HepG2 (cell line): ENCODE measurements around the gene MKNK1. TPM values are rescaled to one million over a fixed set of nuclear protein-coding genes. Genes with fewer than 3 reads are reported as not detected.

Experiments
- ASH2L ChIP-seq: fragments of 300-600, 200-600 bp; sonication (generic); IDR thresholded peaks from 2 replicates; pipeline ENCODE4 v1.7.0; 2017; ENCODE audit warnings: low read depth, mild to moderate bottlenecking, moderate library complexity, mixed read lengths, low read length; ENCODE audit not compliant: insufficient read length
- BORCS8-MEF2B ChIP-seq: sonication (generic); formaldehyde crosslinking; IDR thresholded peaks from 2 replicates; pipeline ENCODE4 v1.8.0; 2022; ENCODE audit warnings: mild to moderate bottlenecking, missing genetic modification reagents
- GATAD1 ChIP-seq: IDR thresholded peaks from 2 replicates; pipeline ENCODE4 v1.6.1; 2016; ENCODE audit warnings: missing genetic modification reagents, missing compliant biosample characterization
- GFI1 ChIP-seq: sonication (generic); formaldehyde crosslinking; IDR thresholded peaks from 2 replicates; pipeline ENCODE4 v1.5.0; 2020; ENCODE audit warnings: missing genetic modification reagents, mild to moderate bottlenecking, borderline replicate concordance
- ISL2 ChIP-seq: sonication (generic); formaldehyde crosslinking; IDR thresholded peaks from 2 replicates; pipeline ENCODE4 v1.5.0; 2020; ENCODE audit warnings: missing genetic modification reagents
- JARID2 ChIP-seq: sonication (generic); formaldehyde crosslinking; IDR thresholded peaks from 2 replicates; pipeline ENCODE4 v1.8.1; 2023; ENCODE audit warnings: missing genetic modification reagents, inconsistent platforms; ENCODE audit not compliant: insufficient replicate concordance
- POLR2A ChIP-seq, 2 experiments: IDR thresholded peaks; 2 replicates each; pipeline ENCODE4 v1.6.1; 2011; ENCODE audit warnings: low read depth in 2 of 2, low read length in 2 of 2, mild to moderate bottlenecking in 1 of 2, moderate library complexity in 1 of 2; ENCODE audit not compliant: insufficient read depth in 1 of 2
- RELA ChIP-seq: sonication (generic); formaldehyde crosslinking; IDR thresholded peaks from 2 replicates; pipeline ENCODE4 v1.4.0; 2020; ENCODE audit warnings: missing genetic modification reagents
- RNF2 ChIP-seq: fragments of 450-650 bp; conservative IDR thresholded peaks from 2 replicates; pipeline ENCODE4 v1.6.1; 2016; ENCODE audit warnings: low read depth
- STAG1 ChIP-seq: sonication (generic); formaldehyde crosslinking; IDR thresholded peaks from 2 replicates; pipeline ENCODE4 v1.4.0; 2020; ENCODE audit warnings: missing genetic modification reagents
- THAP11 ChIP-seq: IDR thresholded peaks from 2 replicates; pipeline ENCODE4 v1.6.1; 2016; ENCODE audit warnings: missing biosample characterization, missing genetic modification reagents
- ZBTB7A ChIP-seq: sonication (generic); formaldehyde crosslinking; IDR thresholded peaks from 2 replicates; pipeline ENCODE4 v1.8.0; 2022; ENCODE audit warnings: mild to moderate bottlenecking, missing genetic modification reagents
- ZNF12 ChIP-seq: sonication (generic); formaldehyde crosslinking; IDR thresholded peaks from 2 replicates; pipeline ENCODE4 v1.5.0; 2020; ENCODE audit warnings: missing genetic modification reagents
- ZNF225 ChIP-seq: sonication (generic); formaldehyde crosslinking; IDR thresholded peaks from 2 replicates; pipeline ENCODE4 v1.4.0; 2020; ENCODE audit warnings: mild to moderate bottlenecking, missing genetic modification reagents
- ZNF251 ChIP-seq: sonication (generic); formaldehyde crosslinking; IDR thresholded peaks from 2 replicates; pipeline ENCODE4 v1.9.0; 2021; ENCODE audit warnings: mild to moderate bottlenecking, missing genetic modification reagents
- ZNF430 ChIP-seq: sonication (generic); formaldehyde crosslinking; IDR thresholded peaks from 2 replicates; pipeline ENCODE4 v1.9.0; 2021; ENCODE audit warnings: mild to moderate bottlenecking, missing genetic modification reagents
- ZNF431 ChIP-seq: sonication (generic); formaldehyde crosslinking; IDR thresholded peaks from 2 replicates; pipeline ENCODE4 v1.9.0; 2022; ENCODE audit warnings: missing genetic modification reagents, low read depth, mild to moderate bottlenecking, borderline replicate concordance
- ZNF468 ChIP-seq: sonication (generic); formaldehyde crosslinking; IDR thresholded peaks from 2 replicates; pipeline ENCODE4 v1.8.0; 2022; ENCODE audit warnings: mild to moderate bottlenecking, moderate library complexity, missing genetic modification reagents
- ZNF615 ChIP-seq: sonication (generic); formaldehyde crosslinking; IDR thresholded peaks from 2 replicates; pipeline ENCODE4 v1.5.0; 2020; ENCODE audit warnings: mild to moderate bottlenecking, missing genetic modification reagents, borderline replicate concordance
- polyA plus RNA-seq, 8 experiments: library from polyadenylated mRNA; depleted of rRNA in 3 of 8; stranded (reverse) in 7 of 8; unstranded in 1 of 8; fragments of >200 nt; fragmentation: Illumina TruSeq in 4 of 8; extraction: Trizol in 4 of 8; gene quantifications; 2 replicates each; pipeline versions ENCODE4 v1.2.1 to v1.2.3, GENCODE V29; 2011 to 2016; ENCODE audit warnings: low read depth in 4 of 8, missing spikeins in 1 of 8, mixed read lengths in 1 of 8; ENCODE audit not compliant: insufficient read depth in 1 of 8
- total RNA-seq, 5 experiments: library from RNA; depleted of rRNA; stranded (reverse); fragments of >200 nt; fragmentation: Illumina TruSeq; extraction: Trizol; gene quantifications; 2 replicates each; pipeline ENCODE4 v1.2.3, GENCODE V29; 2016; ENCODE audit warnings: low read depth in 1 of 5
- TF ChIP-seq, protein P1 (sequence below): sonication (generic); formaldehyde crosslinking; IDR thresholded peaks from 2 replicates; pipeline ENCODE4 v1.5.0; 2020; ENCODE audit warnings: mild to moderate bottlenecking, missing genetic modification reagents
- TF ChIP-seq, protein P2 (sequence below): sonication (generic); formaldehyde crosslinking; IDR thresholded peaks from 2 replicates; pipeline ENCODE4 v1.4.0; 2020; ENCODE audit warnings: mild to moderate bottlenecking, missing genetic modification reagents

MKNK1 gene
- total and polyA plus RNA-seq, 2 of the 13 experiments (the other 11 are each of a cell fraction or from before 2014, with no cell fraction given), result 18.5 to 24.1 TPM

DNA sequence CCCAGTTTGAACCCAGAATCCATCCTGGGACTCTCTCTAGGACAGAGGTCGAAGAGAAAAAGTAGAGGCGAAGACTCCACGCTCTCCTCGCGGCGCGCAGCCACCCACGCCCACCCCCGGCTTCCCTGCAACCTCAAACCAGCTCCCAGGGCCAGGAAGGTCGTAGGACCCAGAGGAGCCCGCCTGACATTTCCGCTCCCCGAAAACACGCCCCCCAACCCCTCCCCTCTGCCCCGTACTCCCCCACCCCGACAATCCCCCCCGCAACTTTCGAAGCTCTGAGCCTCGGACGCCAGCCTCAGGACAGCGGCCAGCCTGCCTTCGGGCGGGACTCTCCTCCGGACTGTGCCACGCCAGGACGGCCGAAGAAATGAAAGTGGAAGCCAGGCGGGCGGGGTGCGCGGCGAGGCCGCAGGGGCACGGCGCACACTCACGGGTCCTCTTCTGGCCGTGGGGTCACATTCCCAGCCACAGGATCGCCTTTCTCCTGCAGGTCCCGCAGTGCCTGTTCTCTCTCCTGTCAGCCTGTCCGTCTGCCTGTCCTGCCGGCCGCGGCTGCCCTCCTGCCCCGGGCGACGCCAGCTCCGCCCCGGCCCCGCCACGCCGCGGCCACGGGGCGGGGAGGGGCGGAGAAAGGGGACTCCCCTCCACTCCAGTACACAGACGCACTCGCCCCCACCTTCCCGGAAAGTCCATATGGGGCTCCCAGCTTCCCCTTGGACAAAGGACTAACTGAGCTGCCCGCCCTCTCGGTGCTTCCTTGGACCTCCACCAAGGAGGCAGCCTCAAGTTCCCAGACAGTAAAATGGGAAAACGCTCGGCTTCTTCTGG, 12.4 kb upstream of the MKNK1 start, which contains the start of gene MOB3C (continued):
- TF ChIP-seq ZNF251 (CRISPR knock-in tag), result no peak
- no peak for TF ChIP-seq ZNF615 (CRISPR knock-in tag)
- no peak for TF ChIP-seq STAG1 (CRISPR knock-in tag)
- no peak for TF ChIP-seq ISL2 (CRISPR knock-in tag)
- TF ChIP-seq ZNF225 (CRISPR knock-in tag), result no peak
- TF ChIP-seq ZNF12 (CRISPR knock-in tag), result no peak
- no peak for TF ChIP-seq ZNF431
- no peak for TF ChIP-seq GFI1 (CRISPR knock-in tag)
- peak; percentile 78 for TF ChIP-seq ASH2L
- peak; percentile 40; the same call in 1 of the 2 replicates for TF ChIP-seq RNF2
- no peak for TF ChIP-seq GATAD1 (CRISPR knock-in tag)
- TF ChIP-seq, protein P1, sequence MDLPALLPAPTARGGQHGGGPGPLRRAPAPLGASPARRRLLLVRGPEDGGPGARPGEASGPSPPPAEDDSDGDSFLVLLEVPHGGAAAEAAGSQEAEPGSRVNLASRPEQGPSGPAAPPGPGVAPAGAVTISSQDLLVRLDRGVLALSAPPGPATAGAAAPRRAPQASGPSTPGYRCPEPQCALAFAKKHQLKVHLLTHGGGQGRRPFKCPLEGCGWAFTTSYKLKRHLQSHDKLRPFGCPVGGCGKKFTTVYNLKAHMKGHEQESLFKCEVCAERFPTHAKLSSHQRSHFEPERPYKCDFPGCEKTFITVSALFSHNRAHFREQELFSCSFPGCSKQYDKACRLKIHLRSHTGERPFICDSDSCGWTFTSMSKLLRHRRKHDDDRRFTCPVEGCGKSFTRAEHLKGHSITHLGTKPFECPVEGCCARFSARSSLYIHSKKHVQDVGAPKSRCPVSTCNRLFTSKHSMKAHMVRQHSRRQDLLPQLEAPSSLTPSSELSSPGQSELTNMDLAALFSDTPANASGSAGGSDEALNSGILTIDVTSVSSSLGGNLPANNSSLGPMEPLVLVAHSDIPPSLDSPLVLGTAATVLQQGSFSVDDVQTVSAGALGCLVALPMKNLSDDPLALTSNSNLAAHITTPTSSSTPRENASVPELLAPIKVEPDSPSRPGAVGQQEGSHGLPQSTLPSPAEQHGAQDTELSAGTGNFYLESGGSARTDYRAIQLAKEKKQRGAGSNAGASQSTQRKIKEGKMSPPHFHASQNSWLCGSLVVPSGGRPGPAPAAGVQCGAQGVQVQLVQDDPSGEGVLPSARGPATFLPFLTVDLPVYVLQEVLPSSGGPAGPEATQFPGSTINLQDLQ, result no peak
- TF ChIP-seq, protein P2, sequence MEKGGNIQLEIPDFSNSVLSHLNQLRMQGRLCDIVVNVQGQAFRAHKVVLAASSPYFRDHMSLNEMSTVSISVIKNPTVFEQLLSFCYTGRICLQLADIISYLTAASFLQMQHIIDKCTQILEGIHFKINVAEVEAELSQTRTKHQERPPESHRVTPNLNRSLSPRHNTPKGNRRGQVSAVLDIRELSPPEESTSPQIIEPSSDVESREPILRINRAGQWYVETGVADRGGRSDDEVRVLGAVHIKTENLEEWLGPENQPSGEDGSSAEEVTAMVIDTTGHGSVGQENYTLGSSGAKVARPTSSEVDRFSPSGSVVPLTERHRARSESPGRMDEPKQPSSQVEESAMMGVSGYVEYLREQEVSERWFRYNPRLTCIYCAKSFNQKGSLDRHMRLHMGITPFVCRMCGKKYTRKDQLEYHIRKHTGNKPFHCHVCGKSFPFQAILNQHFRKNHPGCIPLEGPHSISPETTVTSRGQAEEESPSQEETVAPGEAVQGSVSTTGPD (CRISPR knock-in tag), result no peak
- TF ChIP-seq ZNF430 (CRISPR knock-in tag), result peak; percentile 60; the same call in 1 of the 2 replicates
- peak; percentile 41 to 60; a peak in 2 of 4 replicates for TF ChIP-seq POLR2A (IDR thresholded peaks at IDR 0.05; ENCODE audit: insufficient read depth in 1 of 2, low read depth in 2 of 2, low read length in 2 of 2)
- no peak for TF ChIP-seq ZBTB7A
- no peak for TF ChIP-seq ZNF468 (CRISPR knock-in tag)
- 0 out of 2 replicates have a peak, but pooled peaks have one; percentile 1 for TF ChIP-seq THAP11
- TF ChIP-seq JARID2, result no peak
- no peak for TF ChIP-seq BORCS8-MEF2B (CRISPR knock-in tag)
- no peak for TF ChIP-seq RELA
